ENCODE data around the gene TAF9. TPM values are rescaled to one million over a fixed set of nuclear protein-coding genes. Genes with fewer than 3 reads are reported as not detected.

TAF9 gene
- total and polyA plus RNA-seq, 2 of the 13 experiments (the other 11 are each of a cell fraction or from before 2014, with no cell fraction given): 113 to 218 TPM

DNA sequence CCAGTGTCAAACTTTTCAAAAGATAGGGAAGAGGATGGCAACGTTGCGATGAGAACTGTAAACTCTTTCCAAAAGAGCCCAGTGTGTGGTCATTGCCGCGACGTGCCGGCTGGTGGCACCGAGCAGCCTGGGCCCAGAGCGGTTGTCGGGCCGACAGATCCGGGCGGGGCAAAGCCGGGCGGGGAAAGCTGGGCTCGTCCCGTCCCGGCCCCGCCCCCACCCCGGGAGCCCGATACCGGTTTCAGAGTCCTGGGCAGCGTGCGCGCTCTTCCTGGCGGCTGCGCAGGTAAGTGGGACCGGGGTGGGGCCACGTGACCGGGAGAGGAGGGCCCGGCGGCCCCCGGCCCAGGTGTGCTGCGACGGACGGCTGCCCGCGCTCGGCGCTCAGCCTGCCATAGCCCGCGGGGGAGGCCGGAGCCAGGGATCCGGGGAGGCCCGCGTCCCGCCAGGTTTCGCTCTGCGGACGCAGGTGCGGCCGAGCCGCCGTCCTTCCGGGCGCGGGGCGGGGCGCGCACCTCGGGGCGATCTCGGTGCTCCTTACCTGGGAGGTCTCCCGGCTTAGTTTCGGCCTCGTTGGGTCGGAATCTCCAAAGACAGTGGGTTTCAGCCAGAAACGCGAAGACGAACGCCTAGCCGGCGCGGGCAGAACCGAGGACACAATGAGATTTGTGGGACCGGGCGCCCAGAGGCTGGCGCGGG lies 45.7 kb upstream of the TAF9 start, which contains the start of gene MARVELD2 (continued):
- TF ChIP-seq ZNF788 (CRISPR knock-in tag; IDR thresholded peaks at IDR 0.05; ENCODE audit: borderline replicate concordance) (no peak), EZH2 (conservative IDR thresholded peaks at IDR 0.05; ENCODE audit: low read depth, low read length) (no peak), ZBTB20 (CRISPR knock-in tag; IDR thresholded peaks at IDR 0.05; ENCODE audit: borderline replicate concordance, low read depth) (no peak), NR2C2 (CRISPR knock-in tag; IDR thresholded peaks at IDR 0.05; ENCODE audit: borderline replicate concordance) (no peak; the same call in 1 of the 2 replicates), FOXK2 (IDR thresholded peaks at IDR 0.05) (no peak), HNRNPK (IDR thresholded peaks at IDR 0.05; ENCODE audit: low read depth, low read length, poor library complexity, severe bottlenecking) (peak; percentile 55), MIXL1 (CRISPR knock-in tag; IDR thresholded peaks at IDR 0.05) (peak; percentile 65; the same call in 1 of the 2 replicates), PTBP1 (IDR thresholded peaks at IDR 0.05; ENCODE audit: low read depth, low read length, poor library complexity, severe bottlenecking) (no peak), GFI1 (CRISPR knock-in tag; IDR thresholded peaks at IDR 0.05; ENCODE audit: borderline replicate concordance) (peak; percentile 64; the same call in 1 of the 2 replicates), IKZF4 (CRISPR knock-in tag; IDR thresholded peaks at IDR 0.05; ENCODE audit: borderline replicate concordance, low read depth, not compliant biosample characterization) (no peak), MZF1 (CRISPR knock-in tag; IDR thresholded peaks at IDR 0.05; ENCODE audit: borderline replicate concordance) (no peak), MTF1 (CRISPR knock-in tag; IDR thresholded peaks at IDR 0.05) (no peak), ZNF878 (CRISPR knock-in tag; IDR thresholded peaks at IDR 0.05) (no peak), ZNF34 (CRISPR knock-in tag; IDR thresholded peaks at IDR 0.05; ENCODE audit: borderline replicate concordance) (no peak), HOXA7 (CRISPR knock-in tag; IDR thresholded peaks at IDR 0.05) (no peak), KDM1A (CRISPR knock-in tag; IDR thresholded peaks at IDR 0.05) (no peak), TSC22D2 (CRISPR knock-in tag; IDR thresholded peaks at IDR 0.05; ENCODE audit: borderline replicate concordance) (no peak), YEATS4 (CRISPR knock-in tag; IDR thresholded peaks at IDR 0.05; ENCODE audit: borderline replicate concordance) (peak; percentile 93), ZNF749 (CRISPR knock-in tag; IDR thresholded peaks at IDR 0.05; ENCODE audit: borderline replicate concordance) (peak; percentile 83; the same call in 1 of the 2 replicates), HNRNPL (IDR thresholded peaks at IDR 0.05; ENCODE audit: low read depth, low read length) (no peak), ELF4 (CRISPR knock-in tag; IDR thresholded peaks at IDR 0.05; ENCODE audit: borderline replicate concordance) (no peak), ZNF766 (CRISPR knock-in tag; IDR thresholded peaks at IDR 0.05; ENCODE audit: borderline replicate concordance) (no peak; the same call in 1 of the 2 replicates), ZNF263 (CRISPR knock-in tag; IDR thresholded peaks at IDR 0.05) (peak; percentile 92)
- TF ChIP-seq, protein P1, sequence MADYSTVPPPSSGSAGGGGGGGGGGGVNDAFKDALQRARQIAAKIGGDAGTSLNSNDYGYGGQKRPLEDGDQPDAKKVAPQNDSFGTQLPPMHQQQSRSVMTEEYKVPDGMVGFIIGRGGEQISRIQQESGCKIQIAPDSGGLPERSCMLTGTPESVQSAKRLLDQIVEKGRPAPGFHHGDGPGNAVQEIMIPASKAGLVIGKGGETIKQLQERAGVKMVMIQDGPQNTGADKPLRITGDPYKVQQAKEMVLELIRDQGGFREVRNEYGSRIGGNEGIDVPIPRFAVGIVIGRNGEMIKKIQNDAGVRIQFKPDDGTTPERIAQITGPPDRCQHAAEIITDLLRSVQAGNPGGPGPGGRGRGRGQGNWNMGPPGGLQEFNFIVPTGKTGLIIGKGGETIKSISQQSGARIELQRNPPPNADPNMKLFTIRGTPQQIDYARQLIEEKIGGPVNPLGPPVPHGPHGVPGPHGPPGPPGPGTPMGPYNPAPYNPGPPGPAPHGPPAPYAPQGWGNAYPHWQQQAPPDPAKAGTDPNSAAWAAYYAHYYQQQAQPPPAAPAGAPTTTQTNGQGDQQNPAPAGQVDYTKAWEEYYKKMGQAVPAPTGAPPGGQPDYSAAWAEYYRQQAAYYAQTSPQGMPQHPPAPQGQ (CRISPR knock-in tag; IDR thresholded peaks at IDR 0.05; ENCODE audit: borderline replicate concordance): no peak
- TF ChIP-seq, protein P2, sequence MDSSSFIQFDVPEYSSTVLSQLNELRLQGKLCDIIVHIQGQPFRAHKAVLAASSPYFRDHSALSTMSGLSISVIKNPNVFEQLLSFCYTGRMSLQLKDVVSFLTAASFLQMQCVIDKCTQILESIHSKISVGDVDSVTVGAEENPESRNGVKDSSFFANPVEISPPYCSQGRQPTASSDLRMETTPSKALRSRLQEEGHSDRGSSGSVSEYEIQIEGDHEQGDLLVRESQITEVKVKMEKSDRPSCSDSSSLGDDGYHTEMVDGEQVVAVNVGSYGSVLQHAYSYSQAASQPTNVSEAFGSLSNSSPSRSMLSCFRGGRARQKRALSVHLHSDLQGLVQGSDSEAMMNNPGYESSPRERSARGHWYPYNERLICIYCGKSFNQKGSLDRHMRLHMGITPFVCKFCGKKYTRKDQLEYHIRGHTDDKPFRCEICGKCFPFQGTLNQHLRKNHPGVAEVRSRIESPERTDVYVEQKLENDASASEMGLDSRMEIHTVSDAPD (CRISPR knock-in tag; IDR thresholded peaks at IDR 0.05): 0 out of 2 replicates have a peak, but pooled peaks have one; percentile 25
- TF ChIP-seq, protein P3, sequence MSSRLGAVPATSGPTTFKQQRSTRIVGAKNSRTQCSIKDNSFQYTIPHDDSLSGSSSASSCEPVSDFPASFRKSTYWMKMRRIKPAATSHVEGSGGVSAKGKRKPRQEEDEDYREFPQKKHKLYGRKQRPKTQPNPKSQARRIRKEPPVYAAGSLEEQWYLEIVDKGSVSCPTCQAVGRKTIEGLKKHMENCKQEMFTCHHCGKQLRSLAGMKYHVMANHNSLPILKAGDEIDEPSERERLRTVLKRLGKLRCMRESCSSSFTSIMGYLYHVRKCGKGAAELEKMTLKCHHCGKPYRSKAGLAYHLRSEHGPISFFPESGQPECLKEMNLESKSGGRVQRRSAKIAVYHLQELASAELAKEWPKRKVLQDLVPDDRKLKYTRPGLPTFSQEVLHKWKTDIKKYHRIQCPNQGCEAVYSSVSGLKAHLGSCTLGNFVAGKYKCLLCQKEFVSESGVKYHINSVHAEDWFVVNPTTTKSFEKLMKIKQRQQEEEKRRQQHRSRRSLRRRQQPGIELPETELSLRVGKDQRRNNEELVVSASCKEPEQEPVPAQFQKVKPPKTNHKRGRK (CRISPR knock-in tag; IDR thresholded peaks at IDR 0.05): no peak
